HepG2 (cell line): Measurements from ENCODE around the gene TNFAIP8L2. TPM values are rescaled to one million over a fixed set of nuclear protein-coding genes. Genes with fewer than 3 reads are reported as not detected.

Source experiments
- MTA3 ChIP-seq: sonication (generic); formaldehyde crosslinking; IDR thresholded peaks from 2 replicates; pipeline ENCODE4 v1.4.0; 2020; ENCODE audit warnings: missing genetic modification reagents
- NR1H2 ChIP-seq: sonication (generic); formaldehyde crosslinking; IDR thresholded peaks from 2 replicates; pipeline ENCODE4 v1.8.1; 2022; ENCODE audit warnings: low read depth, missing genetic modification reagents, borderline replicate concordance
- PHF5A ChIP-seq: IDR thresholded peaks from one replicate; pipeline ENCODE4 v1.6.1; 2018; ENCODE audit warnings: low read depth, missing genetic modification reagents; ENCODE audit not compliant: unreplicated experiment
- PLRG1 ChIP-seq: fragments of 450-650 bp; conservative IDR thresholded peaks from 2 replicates; pipeline ENCODE4 v1.6.1; 2016
- RXRB ChIP-seq: IDR thresholded peaks from 2 replicates; pipeline ENCODE4 v1.6.1; 2016; ENCODE audit warnings: borderline replicate concordance, missing genetic modification reagents, missing compliant biosample characterization
- TEAD2 ChIP-seq: sonication (generic); formaldehyde crosslinking; IDR thresholded peaks from 2 replicates; pipeline ENCODE4 v1.9.0; 2021; ENCODE audit warnings: missing genetic modification reagents
- THYN1 ChIP-seq: sonication (generic); formaldehyde crosslinking; IDR thresholded peaks from 2 replicates; pipeline ENCODE4 v1.8.1; 2023; ENCODE audit warnings: low read depth, mild to moderate bottlenecking, moderate library complexity, missing genetic modification reagents, borderline replicate concordance
- ZBTB2 ChIP-seq: sonication (generic); formaldehyde crosslinking; IDR thresholded peaks from 2 replicates; pipeline ENCODE4 v1.8.0; 2022; ENCODE audit warnings: low read depth, missing genetic modification reagents
- ZMYM2 ChIP-seq: sonication (generic); formaldehyde crosslinking; IDR thresholded peaks from 2 replicates; pipeline ENCODE4 v1.8.0; 2022; ENCODE audit warnings: mild to moderate bottlenecking, missing genetic modification reagents
- ZNF558 ChIP-seq: sonication (generic); formaldehyde crosslinking; IDR thresholded peaks from 2 replicates; pipeline ENCODE4 v1.9.0; 2022; ENCODE audit warnings: mild to moderate bottlenecking, missing genetic modification reagents, borderline replicate concordance
- ZNF782 ChIP-seq: sonication (generic); formaldehyde crosslinking; IDR thresholded peaks from 2 replicates; pipeline ENCODE4 v1.4.0; 2020; ENCODE audit warnings: missing genetic modification reagents, mild to moderate bottlenecking, borderline replicate concordance
- ZUFSP ChIP-seq: sonication (generic); formaldehyde crosslinking; IDR thresholded peaks from 2 replicates; pipeline ENCODE4 v1.9.0; 2021; ENCODE audit warnings: missing genetic modification reagents, mild to moderate bottlenecking, borderline replicate concordance
- polyA plus RNA-seq, 8 experiments: library from polyadenylated mRNA; depleted of rRNA in 3 of 8; stranded (reverse) in 7 of 8; unstranded in 1 of 8; fragments of >200 nt; fragmentation: Illumina TruSeq in 4 of 8; extraction: Trizol in 4 of 8; gene quantifications; 2 replicates each; pipeline versions ENCODE4 v1.2.1 to v1.2.3, GENCODE V29; 2011 to 2016; ENCODE audit warnings: low read depth in 4 of 8, missing spikeins in 1 of 8, mixed read lengths in 1 of 8; ENCODE audit not compliant: insufficient read depth in 1 of 8
- total RNA-seq, 5 experiments: library from RNA; depleted of rRNA; stranded (reverse); fragments of >200 nt; fragmentation: Illumina TruSeq; extraction: Trizol; gene quantifications; 2 replicates each; pipeline ENCODE4 v1.2.3, GENCODE V29; 2016; ENCODE audit warnings: low read depth in 1 of 5

The TNFAIP8L2 gene
- total and polyA plus RNA-seq, 2 of the 13 experiments (the other 11 are each of a cell fraction or from before 2014, with no cell fraction given) = not detected

GRCh38 chr1:151147132-151147503 is 9.3 kb upstream of the TNFAIP8L2 start (continued):
- no peak for TF ChIP-seq MTA3 (CRISPR knock-in tag)
- TF ChIP-seq THYN1 = no peak
- no peak for TF ChIP-seq NR1H2 (CRISPR knock-in tag)
- TF ChIP-seq ZBTB2 (CRISPR knock-in tag) = no peak
- TF ChIP-seq ZNF782 (CRISPR knock-in tag) = 0 out of 2 replicates have a peak, but pooled peaks have one; percentile 29
- peak; percentile 15 for TF ChIP-seq PHF5A (CRISPR knock-in tag)
- TF ChIP-seq ZUFSP (CRISPR knock-in tag) = no peak
- no peak for TF ChIP-seq ZMYM2
- no peak for TF ChIP-seq RXRB (CRISPR knock-in tag)
- no peak; the same call in 1 of the 2 replicates for TF ChIP-seq ZNF558 (CRISPR knock-in tag)
- TF ChIP-seq TEAD2 (CRISPR knock-in tag) = 0 out of 2 replicates have a peak, but pooled peaks have one; percentile 60
- TF ChIP-seq PLRG1 = no peak
